HG02642 (cell line): Measurements from ENCODE around the gene P3H4.

Experiments
- ATAC-seq: cut with Tn5 transposase; IDR thresholded peaks from one replicate; pipeline ENCODE4 v1.9.1; 2021; ENCODE audit warnings: mild to moderate bottlenecking; ENCODE audit not compliant: unreplicated experiment, poor library complexity

The P3H4 gene

GRCh38 chr17:41822216-41823140 lies 10.7 kb upstream of the P3H4 start:
- ATAC-seq: no peak

GRCh38 chr17:41821776-41822175 lies 10.0 kb upstream of the P3H4 start:
- no peak for ATAC-seq

- ATAC-seq: no peak
These were observed 6.3 kb upstream of the P3H4 start for GRCh38 chr17:41818024-41818423.

- ATAC-seq: no peak
These were observed 5.0 kb upstream of the P3H4 start for GRCh38 chr17:41816637-41817320.

GRCh38 chr17:41814195-41814594 lies 2.4 kb upstream of the P3H4 start:
- no peak for ATAC-seq

- no peak for ATAC-seq
These were observed 2.0 kb upstream of the P3H4 start for GRCh38 chr17:41813699-41814124.

- ATAC-seq: no peak
These were observed 1.5 kb upstream of the P3H4 start for GRCh38 chr17:41813152-41813680.

GRCh38 chr17:41812381-41813151 lies 817 bp upstream of the P3H4 start, which contains the start of gene FKBP10:
TSS of gene FKBP10 (plus strand) at chr17:41813004. CDS start at chr17:41813035, 31 bp downstream.
- ATAC-seq: no peak

GRCh38 chr17:41810659-41811548 lies 845 bp downstream of the P3H4 start:
- peak; percentile 15 for ATAC-seq

GRCh38 chr17:41806685-41807445 lies 4.9 kb downstream of the P3H4 start:
- no peak for ATAC-seq

- no peak for ATAC-seq
These were observed 8.4 kb downstream of the P3H4 start for GRCh38 chr17:41803049-41804020.

- no peak for ATAC-seq
These were observed 10.1 kb downstream of the P3H4 start for GRCh38 chr17:41801374-41802271.

- no peak for ATAC-seq
These were observed 11.0 kb downstream of the P3H4 start for GRCh38 chr17:41800601-41801373.

- no peak for ATAC-seq
These were observed 12.4 kb downstream of the P3H4 start for GRCh38 chr17:41799366-41799765.

GRCh38 chr17:41797377-41797776 lies 14.4 kb downstream of the P3H4 start:
- no peak for ATAC-seq
